ENCODE results near the gene CACNA2D3. TPM values are rescaled to one million over a fixed set of nuclear protein-coding genes. Genes with fewer than 3 reads are reported as not detected.

Gene CACNA2D3
- polyA plus RNA-seq, 3 donors = 8.3 to 21.5 (median 10.4) TPM

DNA sequence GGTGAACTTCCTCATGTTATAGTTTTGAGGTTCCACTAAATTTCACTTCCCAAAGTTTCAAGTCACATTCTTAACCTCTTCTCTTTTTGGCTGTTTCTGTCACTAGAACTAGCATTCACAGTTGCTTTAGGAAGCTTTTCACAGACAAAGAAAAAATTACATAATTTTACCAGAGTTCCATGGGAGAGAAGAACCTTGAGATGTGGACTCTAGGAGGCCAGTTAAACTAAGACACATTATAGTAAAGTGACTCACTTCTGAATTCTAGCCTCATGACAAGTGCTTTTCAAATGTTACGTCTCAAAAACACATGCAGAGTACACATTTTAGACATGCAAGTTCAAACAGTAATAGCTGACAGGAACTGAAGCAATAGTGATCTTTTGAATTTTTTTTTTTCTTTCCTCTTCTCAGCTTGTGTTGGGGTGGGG, 845.4 kb downstream of the CACNA2D3 start:
- Mint-ChIP-seq H3K4me1 (peaks cover 84% of the 10 kb centered on the region), H3K9me3 (peaks cover 0 to 3% (median 0%) of the 10 kb centered on the region in 7 donors), H3K4me3 (peak overlapping the region; percentile 67 to 90), H3K36me3 (peaks cover 16 to 17% of the 10 kb centered on the region in 2 donors), H3K27ac (peak overlapping the region; percentile 66 to 92 (median 85)), H3K27me3 (ENCODE audit: low read depth in 3 of 3) (peaks cover 0 to 2% (median 0%) of the 10 kb centered on the region in 3 donors)
- Histone ChIP-seq H3K79me2 (ENCODE audit: insufficient read depth, low read length) (peaks cover 44% of the 10 kb centered on the region), H3K4me3 (replicated peaks in 1 of 3; ENCODE audit: low read depth in 2 of 3, low read length in 3 of 3) (peak overlapping the region; percentile 40 to 81 (median 65)), H3K36me3 (replicated peaks in 1 of 2; ENCODE audit: control insufficient read depth in 1 of 2, insufficient read depth in 2 of 2, low read length in 2 of 2) (peaks cover 5 to 10% of the 10 kb centered on the region in 2 donors), H2AFZ (ENCODE audit: insufficient read depth, low read depth, low read length, poor library complexity, severe bottlenecking) (peak overlapping the region; percentile 41), H3K27ac (ENCODE audit: low read depth in 1 of 2, low read length in 2 of 2) (peak overlapping the region in 1 of 2 donors; percentile 79), H3K4me2 (replicated peaks; ENCODE audit: extremely low read depth, low read length, poor library complexity, severe bottlenecking) (peak overlapping the region; percentile 88), H3K4me1 (ENCODE audit: control insufficient read depth in 1 of 2, insufficient read depth in 2 of 2, low read length in 2 of 2) (peaks cover 77 to 91% of the 10 kb centered on the region in 2 donors), H4K20me1 (ENCODE audit: insufficient read depth, low read length) (no peaks in the 10 kb centered on the region), H3K9me3 (replicated peaks in 1 of 2; ENCODE audit: control insufficient read depth in 1 of 2, insufficient read depth in 1 of 2, low read length in 2 of 2) (no peaks in the 10 kb centered on the region), H3K27me3 (ENCODE audit: control insufficient read depth in 2 of 2, insufficient read depth in 2 of 2, low read length in 2 of 2) (no peaks in the 10 kb centered on the region), H3K9ac (ENCODE audit: insufficient read depth, low read length, poor library complexity, severe bottlenecking) (peak overlapping the region; percentile 52)
- intact Hi-C loops (cut with micrococcal nuclease) = no loop called here
- WGBS (ENCODE audit: insufficient coverage) = no CpG with 5 or more reads among the region's 1 CpG
- TF ChIP-seq, protein P1, sequence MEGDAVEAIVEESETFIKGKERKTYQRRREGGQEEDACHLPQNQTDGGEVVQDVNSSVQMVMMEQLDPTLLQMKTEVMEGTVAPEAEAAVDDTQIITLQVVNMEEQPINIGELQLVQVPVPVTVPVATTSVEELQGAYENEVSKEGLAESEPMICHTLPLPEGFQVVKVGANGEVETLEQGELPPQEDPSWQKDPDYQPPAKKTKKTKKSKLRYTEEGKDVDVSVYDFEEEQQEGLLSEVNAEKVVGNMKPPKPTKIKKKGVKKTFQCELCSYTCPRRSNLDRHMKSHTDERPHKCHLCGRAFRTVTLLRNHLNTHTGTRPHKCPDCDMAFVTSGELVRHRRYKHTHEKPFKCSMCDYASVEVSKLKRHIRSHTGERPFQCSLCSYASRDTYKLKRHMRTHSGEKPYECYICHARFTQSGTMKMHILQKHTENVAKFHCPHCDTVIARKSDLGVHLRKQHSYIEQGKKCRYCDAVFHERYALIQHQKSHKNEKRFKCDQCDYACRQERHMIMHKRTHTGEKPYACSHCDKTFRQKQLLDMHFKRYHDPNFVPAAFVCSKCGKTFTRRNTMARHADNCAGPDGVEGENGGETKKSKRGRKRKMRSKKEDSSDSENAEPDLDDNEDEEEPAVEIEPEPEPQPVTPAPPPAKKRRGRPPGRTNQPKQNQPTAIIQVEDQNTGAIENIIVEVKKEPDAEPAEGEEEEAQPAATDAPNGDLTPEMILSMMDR (IDR thresholded peaks at IDR 0.05) = no peak
- peak; percentile 55 to 77 (median 75) for DNase-seq

DNA sequence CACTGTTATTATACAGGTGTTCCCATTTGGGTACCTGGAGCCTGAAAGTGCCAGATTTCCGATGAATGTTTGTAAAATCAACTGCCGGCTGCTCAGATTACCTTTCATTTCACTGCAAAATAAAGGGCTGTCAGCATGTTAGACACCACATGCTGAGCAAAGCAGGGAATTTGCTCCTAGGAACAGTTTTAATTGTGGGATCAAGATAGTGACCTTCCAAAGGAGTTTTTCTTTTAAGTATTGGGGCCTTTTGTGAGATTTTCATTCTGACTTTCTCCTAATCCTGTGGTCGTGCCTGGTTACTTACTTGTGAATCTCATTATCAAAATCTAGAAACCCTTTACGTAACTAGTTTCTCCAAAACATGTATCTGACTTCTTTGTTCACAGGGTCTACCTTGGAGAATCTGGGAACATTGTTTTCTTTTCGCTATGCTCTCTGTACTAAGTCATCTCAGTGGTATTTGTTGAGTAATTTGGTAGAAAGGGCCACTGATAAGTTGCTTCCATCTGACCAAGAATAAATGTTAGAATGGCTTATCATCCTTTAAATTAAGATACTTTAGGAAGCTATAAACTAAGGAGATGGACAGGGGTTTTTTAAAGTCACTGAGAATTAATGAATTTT, 846.3 kb downstream of the CACNA2D3 start:
- Mint-ChIP-seq H3K27me3 (ENCODE audit: low read depth in 3 of 3) (no peaks in the 10 kb centered on the region), H3K4me1 (peaks cover 78% of the 10 kb centered on the region), H3K4me3 (peak overlapping the region; percentile 67 to 90), H3K36me3 (peaks cover 23 to 26% of the 10 kb centered on the region in 2 donors), H3K27ac (peak overlapping the region; percentile 66 to 92 (median 85)), H3K9me3 (peaks cover 0 to 3% (median 2%) of the 10 kb centered on the region in 7 donors)
- TF ChIP-seq, protein P1 (IDR thresholded peaks at IDR 0.05) = no peak
- 86% methylated on average over 2 of the region's 5 CpGs for WGBS (ENCODE audit: insufficient coverage)
- Histone ChIP-seq H3K9ac (ENCODE audit: insufficient read depth, low read length, poor library complexity, severe bottlenecking) (peak overlapping the region; percentile 52), H3K9me3 (replicated peaks in 1 of 2; ENCODE audit: control insufficient read depth in 1 of 2, insufficient read depth in 1 of 2, low read length in 2 of 2) (no peaks in the 10 kb centered on the region), H3K4me1 (ENCODE audit: control insufficient read depth in 1 of 2, insufficient read depth in 2 of 2, low read length in 2 of 2) (peaks cover 69 to 82% of the 10 kb centered on the region in 2 donors), H2AFZ (ENCODE audit: insufficient read depth, low read depth, low read length, poor library complexity, severe bottlenecking) (peak overlapping the region; percentile 41), H3K36me3 (replicated peaks in 1 of 2; ENCODE audit: control insufficient read depth in 1 of 2, insufficient read depth in 2 of 2, low read length in 2 of 2) (peaks cover 14 to 19% of the 10 kb centered on the region in 2 donors), H3K4me3 (replicated peaks in 1 of 3; ENCODE audit: low read depth in 2 of 3, low read length in 3 of 3) (peak overlapping the region; percentile 40 to 81 (median 65)), H3K79me2 (ENCODE audit: insufficient read depth, low read length) (peaks cover 52% of the 10 kb centered on the region), H3K4me2 (replicated peaks; ENCODE audit: extremely low read depth, low read length, poor library complexity, severe bottlenecking) (peak overlapping the region; percentile 88), H3K27me3 (ENCODE audit: control insufficient read depth in 2 of 2, insufficient read depth in 2 of 2, low read length in 2 of 2) (no peaks in the 10 kb centered on the region), H3K27ac (ENCODE audit: low read depth in 1 of 2, low read length in 2 of 2) (peak overlapping the region; percentile 43 to 79), H4K20me1 (ENCODE audit: insufficient read depth, low read length) (no peaks in the 10 kb centered on the region)
- intact Hi-C loops (cut with micrococcal nuclease) = no loop called here
- DNase-seq = no peak

Data from CD14-positive monocyte (primary cell).